Fibroblast of skin of scalp (primary cell): Measurements from ENCODE around the gene C12orf56.
A peak's percentile ranks its signal among the peaks of the same experiment; 100 is the strongest.
"Not testable (repeated sequence)": the region's sequence is repeated elsewhere in the genome, so short reads cannot be mapped to it uniquely, and the experiment has no call there.

Experiments
- DNase-seq: peaks from one replicate; pipeline ENCODE4 v3.0.0-alpha.2; 2013

The C12orf56 gene

GRCh38 chr12:64229240-64229639, 161.3 kb downstream of the C12orf56 start:
- no peak for DNase-seq

- no peak for DNase-seq
Observed at GRCh38 chr12:64225626-64226025, 164.9 kb downstream of the C12orf56 start.

GRCh38 chr12:64222009-64222765, 168.4 kb downstream of the C12orf56 start, which contains the start of gene KICS2:
Gene KICS2 (minus strand): TSS chr12:64222296. CDS start chr12:64222237, 59 bp downstream.
- DNase-seq, result peak; percentile 94

- DNase-seq, result peak; percentile 84
Observed at GRCh38 chr12:64221651-64222008, 168.9 kb downstream of the C12orf56 start.

- DNase-seq, result no peak
Observed at GRCh38 chr12:64220046-64220445, 170.5 kb downstream of the C12orf56 start.

GRCh38 chr12:64219145-64219544, 171.4 kb downstream of the C12orf56 start:
- no peak for DNase-seq

GRCh38 chr12:64218597-64218996, 172.0 kb downstream of the C12orf56 start:
- DNase-seq, result no peak

- DNase-seq, result not testable (repeated sequence)
Observed at GRCh38 chr12:64217643-64218042, 172.9 kb downstream of the C12orf56 start.

- no peak for DNase-seq
Observed at GRCh38 chr12:64216239-64216638, 174.3 kb downstream of the C12orf56 start.
